ENCODE measurements around the gene RGS7. TPM values are rescaled to one million over a fixed set of nuclear protein-coding genes. Genes with fewer than 3 reads are reported as not detected.

Gene RGS7
- total RNA-seq, 2 donors from 2014 or later, result not detected

DNA sequence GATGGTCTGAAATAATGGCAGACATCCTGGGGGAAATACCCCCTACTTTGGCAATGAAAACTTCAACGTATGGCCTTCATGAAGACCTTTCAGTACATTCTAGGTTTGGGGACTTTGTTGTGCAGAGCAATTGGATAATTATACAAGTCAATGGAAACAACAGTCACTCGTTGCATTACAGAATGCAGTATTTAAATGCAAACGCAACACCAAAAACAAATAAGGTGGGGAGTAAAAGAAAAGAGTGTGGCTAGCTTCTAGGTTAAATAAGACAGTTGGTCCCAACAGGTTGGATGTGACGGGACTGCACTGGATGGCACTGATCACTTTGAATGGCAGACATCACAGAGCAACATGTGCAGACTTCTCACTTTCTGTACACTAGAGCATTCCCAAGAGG, 386.8 kb downstream of the RGS7 start:
- Histone ChIP-seq H3K4me3 (no peak overlapping the region), H3K27me3 (no peaks in the 10 kb centered on the region), H3K27ac (no peak overlapping the region), H3K4me1 (no peaks in the 10 kb centered on the region), H3K36me3 (no peaks in the 10 kb centered on the region), H3K9me3 (no peaks in the 10 kb centered on the region)
- DNase-seq (ENCODE audit: low spot score), result no peak
- TF ChIP-seq, protein P1, sequence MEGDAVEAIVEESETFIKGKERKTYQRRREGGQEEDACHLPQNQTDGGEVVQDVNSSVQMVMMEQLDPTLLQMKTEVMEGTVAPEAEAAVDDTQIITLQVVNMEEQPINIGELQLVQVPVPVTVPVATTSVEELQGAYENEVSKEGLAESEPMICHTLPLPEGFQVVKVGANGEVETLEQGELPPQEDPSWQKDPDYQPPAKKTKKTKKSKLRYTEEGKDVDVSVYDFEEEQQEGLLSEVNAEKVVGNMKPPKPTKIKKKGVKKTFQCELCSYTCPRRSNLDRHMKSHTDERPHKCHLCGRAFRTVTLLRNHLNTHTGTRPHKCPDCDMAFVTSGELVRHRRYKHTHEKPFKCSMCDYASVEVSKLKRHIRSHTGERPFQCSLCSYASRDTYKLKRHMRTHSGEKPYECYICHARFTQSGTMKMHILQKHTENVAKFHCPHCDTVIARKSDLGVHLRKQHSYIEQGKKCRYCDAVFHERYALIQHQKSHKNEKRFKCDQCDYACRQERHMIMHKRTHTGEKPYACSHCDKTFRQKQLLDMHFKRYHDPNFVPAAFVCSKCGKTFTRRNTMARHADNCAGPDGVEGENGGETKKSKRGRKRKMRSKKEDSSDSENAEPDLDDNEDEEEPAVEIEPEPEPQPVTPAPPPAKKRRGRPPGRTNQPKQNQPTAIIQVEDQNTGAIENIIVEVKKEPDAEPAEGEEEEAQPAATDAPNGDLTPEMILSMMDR (IDR thresholded peaks at IDR 0.05), result no peak

DNA sequence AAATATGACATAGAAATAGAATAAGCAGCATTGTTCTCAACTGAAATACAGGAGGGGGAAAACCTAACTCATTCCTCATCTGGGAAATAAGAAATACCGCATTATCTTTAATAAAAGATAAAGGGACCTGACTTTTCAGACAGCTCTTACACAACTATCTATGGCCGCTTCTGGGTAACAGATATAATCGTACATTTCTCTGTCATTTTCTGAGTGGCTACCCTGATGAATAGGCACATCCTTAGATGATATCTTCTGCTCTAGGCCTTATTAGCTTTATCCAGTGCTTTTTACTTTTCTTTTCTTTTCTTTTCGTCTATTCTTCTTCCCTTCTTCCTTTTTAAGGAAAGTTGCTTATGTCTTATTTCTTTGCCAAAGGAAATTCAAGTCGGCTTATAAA, 388.1 kb downstream of the RGS7 start:
- Histone ChIP-seq H3K4me1 (no peaks in the 10 kb centered on the region), H3K9me3 (no peaks in the 10 kb centered on the region), H3K27ac (no peak overlapping the region), H3K36me3 (no peaks in the 10 kb centered on the region), H3K4me3 (no peak overlapping the region), H3K27me3 (no peaks in the 10 kb centered on the region)
- TF ChIP-seq, protein P1 (IDR thresholded peaks at IDR 0.05), result no peak
- DNase-seq (ENCODE audit: low spot score), result no peak

DNA sequence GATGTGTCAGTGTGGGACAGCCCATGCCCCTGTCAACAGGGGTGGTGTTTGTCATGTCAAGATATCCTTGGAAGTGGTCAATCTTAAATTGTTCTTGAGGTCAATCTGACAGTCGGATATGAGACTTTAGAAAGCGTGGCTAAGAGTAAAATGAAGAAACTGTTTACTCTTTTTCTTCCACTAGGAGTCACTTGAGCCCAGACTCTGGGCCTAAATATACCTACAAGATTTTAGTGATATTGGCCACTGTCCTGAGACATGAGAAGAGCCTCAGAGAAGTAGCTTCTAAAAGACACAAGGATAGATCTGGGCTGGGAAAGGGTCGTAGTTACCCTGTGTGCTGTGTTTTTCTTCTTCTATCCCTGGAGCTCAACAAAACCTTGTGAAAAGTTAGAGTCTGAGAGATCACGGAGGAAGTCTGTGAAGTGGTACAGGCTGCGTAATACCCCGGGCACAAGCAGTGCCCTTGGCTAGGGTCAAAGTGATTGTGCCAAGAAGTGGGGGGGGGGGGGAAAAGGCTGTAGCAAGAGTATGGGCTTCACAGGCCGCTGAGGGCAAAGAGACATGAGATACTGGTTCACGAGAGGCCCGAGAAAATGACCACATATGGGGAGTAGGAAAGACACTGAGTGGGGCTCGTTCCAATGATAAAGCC, 389.8 kb downstream of the RGS7 start:
- no peak overlapping the region for H3K27ac ChIP-seq
- H3K27me3 ChIP-seq, result no peaks in the 10 kb centered on the region
- no peaks in the 10 kb centered on the region for H3K4me1 ChIP-seq
- H3K4me3 ChIP-seq, result no peak overlapping the region
- H3K36me3 ChIP-seq, result no peaks in the 10 kb centered on the region
- DNase-seq (ENCODE audit: low spot score), result no peak
- TF ChIP-seq, protein P1 (IDR thresholded peaks at IDR 0.05), result no peak
- H3K9me3 ChIP-seq, result no peaks in the 10 kb centered on the region

DNA sequence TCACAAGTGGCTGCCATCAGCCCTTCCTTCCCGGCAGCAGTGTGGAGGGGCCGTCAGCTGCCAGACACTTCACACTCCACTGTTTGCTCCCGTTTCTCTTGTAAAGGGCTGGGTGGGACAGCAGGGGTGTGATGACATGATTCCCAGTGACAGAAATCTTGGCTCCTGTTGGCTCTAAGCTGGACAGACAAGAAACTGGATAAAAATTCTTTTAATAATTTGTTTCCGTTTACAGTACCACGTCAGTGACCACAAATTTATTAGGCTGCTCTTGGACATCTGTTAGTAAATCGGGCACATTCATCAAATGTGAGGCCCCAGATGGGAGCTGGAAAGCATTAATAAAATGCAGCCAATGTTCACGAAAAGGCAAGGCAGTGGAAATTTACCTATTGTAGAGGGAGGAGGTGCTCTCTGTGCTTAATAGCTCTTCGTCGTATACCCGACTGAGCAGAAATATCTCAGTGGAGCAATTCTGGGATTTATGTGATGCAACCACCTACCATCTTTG, 391.4 kb downstream of the RGS7 start:
- no peaks in the 10 kb centered on the region for H3K36me3 ChIP-seq
- TF ChIP-seq, protein P1 (IDR thresholded peaks at IDR 0.05), result no peak
- no peaks in the 10 kb centered on the region for H3K4me1 ChIP-seq
- no peak for DNase-seq (ENCODE audit: low spot score)
- H3K4me3 ChIP-seq, result no peak overlapping the region
- H3K9me3 ChIP-seq, result no peaks in the 10 kb centered on the region
- no peak overlapping the region for H3K27ac ChIP-seq
- no peaks in the 10 kb centered on the region for H3K27me3 ChIP-seq

DNA sequence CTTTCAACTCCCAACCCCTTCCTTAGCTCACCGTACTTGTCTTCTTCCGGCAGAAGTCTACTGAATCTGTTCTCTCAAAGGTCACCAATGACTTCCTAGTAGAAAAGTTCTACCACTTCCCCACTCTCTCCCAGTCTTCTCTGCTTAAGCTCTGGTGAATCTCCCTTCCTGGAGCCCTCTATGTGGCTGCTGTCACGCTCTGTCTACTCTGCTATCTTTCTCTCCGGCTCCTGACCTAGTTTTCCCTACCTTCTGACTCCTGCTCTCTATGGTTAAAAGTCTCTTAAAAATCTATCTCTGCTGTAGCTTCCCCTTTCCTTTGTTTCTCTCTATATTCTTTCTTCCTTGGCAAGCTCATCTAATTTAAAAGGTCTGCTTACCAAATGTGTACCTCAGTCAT, 394.9 kb downstream of the RGS7 start:
- H3K4me1 ChIP-seq, result no peaks in the 10 kb centered on the region
- no peak overlapping the region for H3K4me3 ChIP-seq
- no peak for DNase-seq (ENCODE audit: low spot score)
- TF ChIP-seq, protein P1 (IDR thresholded peaks at IDR 0.05), result no peak
- no peak overlapping the region for H3K27ac ChIP-seq
- H3K9me3 ChIP-seq, result no peaks in the 10 kb centered on the region
- H3K36me3 ChIP-seq, result no peaks in the 10 kb centered on the region
- no peaks in the 10 kb centered on the region for H3K27me3 ChIP-seq

DNA sequence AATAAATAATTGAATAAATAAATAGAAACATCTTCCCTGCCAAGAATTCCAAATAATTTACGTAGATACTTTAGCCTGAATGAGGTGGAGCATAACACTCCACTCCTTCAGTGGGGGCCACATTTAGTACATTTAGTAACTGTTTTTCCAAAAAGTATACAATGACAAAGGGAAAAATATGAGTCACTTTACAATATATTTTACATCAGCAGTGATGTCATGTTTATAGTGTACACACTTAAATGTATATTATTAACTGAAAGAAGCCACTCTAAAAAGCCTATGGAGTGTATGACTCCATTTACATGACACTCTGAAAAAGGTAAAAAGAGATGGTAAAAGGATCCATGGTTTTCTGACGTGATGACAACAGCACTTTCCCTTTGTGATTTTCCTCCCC, 400.6 kb downstream of the RGS7 start:
- Histone ChIP-seq H3K27ac (no peak overlapping the region), H3K9me3 (peaks cover 0 to 9% of the 10 kb centered on the region in 2 donors), H3K27me3 (no peaks in the 10 kb centered on the region), H3K4me1 (no peaks in the 10 kb centered on the region), H3K4me3 (no peak overlapping the region), H3K36me3 (no peaks in the 10 kb centered on the region)
- no peak for DNase-seq (ENCODE audit: low spot score)
- TF ChIP-seq, protein P1 (IDR thresholded peaks at IDR 0.05), result no peak

All from right atrium auricular region (tissue), 2 donors.